HG03060 (cell line): ENCODE results near the gene PRIMPOL.
"Not testable (repeated sequence)": the region's sequence is repeated elsewhere in the genome, so short reads cannot be mapped to it uniquely, and the experiment has no call there.

ENCODE experiments used
- ATAC-seq: cut with Tn5 transposase; IDR thresholded peaks from one replicate; pipeline ENCODE4 v1.9.1; 2021; ENCODE audit warnings: low read depth, moderate number of reproducible peaks; ENCODE audit not compliant: unreplicated experiment

The PRIMPOL gene

DNA sequence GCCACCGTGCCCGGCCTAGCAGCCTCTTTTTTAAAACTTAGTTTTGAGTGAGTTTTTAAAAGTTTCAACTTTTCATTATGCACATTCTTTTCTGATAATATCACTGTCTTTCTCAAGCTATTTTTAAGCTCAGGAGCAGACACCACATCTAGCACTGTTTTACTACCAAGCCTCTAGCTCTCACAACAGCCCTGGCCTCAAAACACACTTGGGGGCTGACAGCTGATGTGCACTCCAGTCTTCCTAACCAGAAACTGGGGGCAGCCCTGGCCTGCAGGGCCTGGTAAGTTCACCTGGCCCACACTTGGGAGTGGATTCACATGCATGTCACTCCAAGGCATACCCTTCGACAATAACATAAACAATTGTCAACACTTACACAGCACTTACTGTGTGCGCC, 50.4 kb downstream of the PRIMPOL start:
- ATAC-seq, result no peak

DNA sequence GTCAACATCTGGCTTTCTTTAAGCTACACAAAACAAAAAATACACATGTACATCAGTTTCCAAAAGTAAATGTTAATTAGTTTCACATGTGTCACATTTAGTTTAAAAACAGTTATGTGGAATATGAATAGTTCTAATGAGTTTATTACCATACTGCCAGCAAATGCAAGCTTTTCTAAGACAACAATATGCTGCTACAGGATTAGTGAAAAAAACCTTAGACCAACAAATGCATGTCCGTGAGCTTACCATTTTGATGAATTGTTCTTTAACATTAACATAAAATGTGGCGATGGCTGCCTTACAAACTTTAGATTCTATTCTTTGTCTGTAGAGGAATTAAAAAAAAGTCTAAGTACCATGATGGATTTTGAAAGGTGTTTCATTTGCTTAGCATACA, 52.6 kb downstream of the PRIMPOL start:
- no peak for ATAC-seq

DNA sequence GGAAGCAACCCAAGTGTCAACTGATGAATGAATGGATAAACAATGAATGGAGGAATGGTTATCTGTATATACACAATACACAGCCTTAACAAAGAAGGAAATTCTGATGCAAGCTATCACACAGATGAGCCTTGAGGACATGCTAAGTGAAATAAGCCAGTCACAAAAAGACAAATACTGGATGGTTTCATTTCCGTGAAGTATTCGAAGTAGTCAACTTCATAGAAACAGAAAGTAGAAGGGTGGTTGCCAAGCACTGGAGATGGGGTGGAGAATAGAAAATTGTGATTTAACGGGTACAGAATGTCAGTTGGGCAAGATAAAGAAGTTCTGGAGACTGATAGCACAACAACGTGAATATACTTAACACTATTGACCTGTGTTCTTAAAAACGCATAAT, 56.2 kb downstream of the PRIMPOL start:
- ATAC-seq, result no peak

- ATAC-seq, result no peak
Observed at GRCh38 chr4:184706453-184706852, 56.9 kb downstream of the PRIMPOL start.

GRCh38 chr4:184712322-184712721, 62.8 kb downstream of the PRIMPOL start:
- no peak for ATAC-seq

DNA sequence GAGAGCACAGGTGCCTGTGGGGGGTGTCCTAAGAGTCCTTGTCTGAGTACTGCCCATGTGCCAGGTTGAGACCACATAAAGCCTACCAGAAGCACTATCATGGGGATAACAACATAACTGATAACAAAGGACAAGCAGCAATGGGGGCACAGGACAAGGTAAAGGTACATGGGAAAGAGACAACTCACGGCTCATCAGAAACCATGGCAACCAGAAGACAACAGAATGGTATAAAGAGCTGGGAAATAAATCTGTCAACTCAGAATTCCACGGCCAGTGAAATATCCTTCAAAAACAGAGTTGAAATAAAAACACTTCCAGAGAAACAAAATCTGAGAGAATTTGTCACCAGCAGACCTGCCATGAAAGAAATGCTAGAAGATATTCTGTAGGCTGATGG, 64.3 kb downstream of the PRIMPOL start:
- ATAC-seq, result no peak

- no peak for ATAC-seq
Observed at GRCh38 chr4:184715526-184715925, 66.0 kb downstream of the PRIMPOL start.

DNA sequence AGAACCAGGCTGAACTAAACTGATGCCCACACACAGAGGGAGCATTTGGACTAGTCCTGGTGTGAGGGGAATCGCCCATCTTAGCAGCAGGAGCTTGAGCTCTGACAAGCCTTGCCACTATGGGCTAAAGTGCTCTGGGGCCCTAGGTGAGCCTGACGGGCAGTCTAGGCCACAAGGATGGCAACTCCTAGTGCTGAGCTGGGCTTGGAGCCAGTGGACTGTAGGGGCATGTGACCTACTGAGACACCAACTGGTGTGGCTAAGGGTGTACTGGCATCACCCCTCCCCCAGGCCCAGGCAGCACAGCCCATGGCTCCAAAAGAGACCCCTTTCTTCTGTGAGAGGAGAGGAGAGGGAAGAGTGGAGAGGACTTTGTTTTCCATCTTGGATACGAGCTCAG, 69.9 kb downstream of the PRIMPOL start:
- ATAC-seq, result no peak

- ATAC-seq, result no peak
Observed at GRCh38 chr4:184721254-184721653, 71.7 kb downstream of the PRIMPOL start.

DNA sequence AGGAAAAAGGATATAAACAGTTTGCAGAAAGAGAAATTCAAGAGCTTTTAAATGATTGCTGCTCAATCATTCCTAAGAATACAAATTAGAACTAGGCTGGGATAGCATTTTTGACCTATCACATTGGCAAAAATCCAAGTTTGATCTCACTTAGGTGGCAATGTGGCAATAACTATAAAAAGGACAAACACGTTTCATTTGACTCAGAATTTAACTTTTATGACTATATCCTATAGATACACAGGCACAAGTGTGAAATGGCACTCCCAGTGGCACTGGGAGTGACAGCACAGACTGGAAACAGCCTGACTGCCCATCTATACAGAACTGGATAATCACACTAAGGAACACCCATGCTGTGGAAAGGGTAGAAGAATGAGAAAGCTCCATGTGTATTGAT, 73.3 kb downstream of the PRIMPOL start:
- ATAC-seq, result no peak

GRCh38 chr4:184727430-184727829, 77.9 kb downstream of the PRIMPOL start:
- ATAC-seq, result no peak

DNA sequence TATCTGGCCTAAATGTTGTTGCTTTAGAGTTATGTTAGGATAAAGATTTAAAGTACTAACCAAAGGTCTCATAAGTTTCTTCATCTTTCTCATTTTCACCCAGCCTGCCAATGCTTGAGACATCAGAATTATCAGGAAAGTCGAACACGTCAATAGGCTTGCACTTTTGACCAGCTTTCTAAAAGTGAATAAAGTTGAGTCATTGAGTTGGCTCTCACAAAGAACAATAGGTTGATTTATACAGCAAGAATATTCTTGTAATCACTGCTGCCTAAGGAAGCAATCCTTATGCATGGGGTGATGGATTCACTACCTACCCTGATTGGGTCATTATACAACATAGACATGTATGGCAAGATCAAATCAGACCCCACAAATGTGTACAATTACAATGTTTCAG, 79.3 kb downstream of the PRIMPOL start:
- no peak for ATAC-seq

- ATAC-seq, result no peak
Observed at GRCh38 chr4:184729946-184730345, 80.4 kb downstream of the PRIMPOL start.

GRCh38 chr4:184731056-184731455, 81.5 kb downstream of the PRIMPOL start:
- no peak for ATAC-seq

- ATAC-seq, result no peak
Observed at GRCh38 chr4:184732126-184732525, 82.6 kb downstream of the PRIMPOL start.

GRCh38 chr4:184733654-184734524, 84.4 kb downstream of the PRIMPOL start, which contains the start of gene CENPU:
TSS of gene CENPU (minus strand) at chr4:184734096. CDS start at chr4:184734062, 34 bp downstream.
- peak; percentile 90 for ATAC-seq

DNA sequence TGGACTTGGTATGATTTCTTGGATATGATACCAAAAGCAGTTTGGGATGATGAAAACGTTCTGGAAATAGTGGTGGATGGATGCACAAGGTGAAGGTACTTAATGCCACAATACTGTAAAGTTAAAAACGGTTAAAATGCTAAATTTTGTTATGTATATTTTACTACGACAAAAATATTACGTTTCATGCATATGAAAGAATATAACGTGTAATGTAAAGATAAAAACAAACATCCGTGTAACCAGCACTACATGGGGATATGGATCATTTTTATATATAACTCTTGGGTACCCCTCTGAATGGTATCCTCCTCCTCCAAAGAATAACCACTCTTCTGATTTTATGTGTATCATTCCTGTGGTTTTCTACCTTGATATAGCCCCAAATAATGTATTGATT, 85.2 kb downstream of the PRIMPOL start:
- no peak for ATAC-seq

DNA sequence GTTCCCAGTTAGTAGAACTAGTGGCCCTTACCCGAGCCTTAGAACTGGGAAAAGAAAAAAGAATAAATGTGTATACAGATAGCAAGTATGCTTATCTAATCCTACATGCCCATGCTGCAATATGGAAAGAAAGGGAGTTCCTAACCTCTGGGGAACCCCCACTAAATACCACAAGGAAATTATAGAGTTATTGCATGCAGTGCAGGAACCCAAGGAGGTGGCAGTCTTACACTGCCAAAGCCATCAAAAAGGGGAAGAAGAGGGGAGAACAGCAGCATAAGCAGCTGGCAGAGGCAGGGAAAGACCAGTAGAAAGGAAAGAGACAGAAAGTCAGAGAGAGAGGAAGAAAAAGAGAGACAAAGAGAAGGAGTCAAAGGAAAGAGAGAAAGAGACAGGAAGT, 90.0 kb downstream of the PRIMPOL start:
- not testable (repeated sequence) for ATAC-seq

- no peak for ATAC-seq
Observed at GRCh38 chr4:184740980-184741391, 91.4 kb downstream of the PRIMPOL start.

- ATAC-seq, result not testable (repeated sequence)
Observed at GRCh38 chr4:184741651-184742050, 92.1 kb downstream of the PRIMPOL start.

- ATAC-seq, result no peak
Observed at GRCh38 chr4:184743650-184744049, 94.1 kb downstream of the PRIMPOL start.

DNA sequence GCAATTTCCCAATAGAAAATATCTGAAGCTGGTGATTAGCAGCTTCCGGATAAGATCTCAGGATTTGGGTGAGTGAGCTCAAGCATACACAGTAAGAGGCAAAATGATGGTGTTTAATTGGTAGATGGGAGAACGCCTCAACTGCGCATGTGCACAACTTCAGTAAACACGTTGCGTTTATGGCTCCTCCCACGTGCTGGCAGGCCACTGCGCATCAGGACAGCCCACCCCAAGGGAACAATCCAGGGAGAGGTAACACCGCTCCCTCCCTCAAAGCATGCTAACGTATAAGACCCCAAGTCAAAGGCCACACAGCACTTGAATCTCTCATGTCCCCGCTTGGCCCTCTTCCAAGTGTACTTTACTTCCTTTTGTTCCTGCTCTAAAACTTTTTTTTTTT, 94.7 kb downstream of the PRIMPOL start:
- ATAC-seq, result no peak
